SU-DHL-6 (cell line): Measurements from ENCODE around the gene RNF144A.

Experiments used
- H2AFZ ChIP-seq: fragments of 200-600 bp; sonication (generic); 2 replicates; pipeline ENCODE4 v1.6.1; 2014; ENCODE audit warnings: low read depth, mild to moderate bottlenecking, moderate library complexity, mixed read lengths, antibody characterized with exemption, low read length; ENCODE audit not compliant: severe bottlenecking
- H3F3A ChIP-seq: fragments of 200-600 bp; shearing (Covaris generic); 2 replicates; pipeline ENCODE4 v1.6.0; 2016; ENCODE audit warnings: antibody characterized with exemption, mild to moderate bottlenecking; ENCODE audit not compliant: insufficient read depth
- H3K27ac ChIP-seq: fragments of 200-600 bp; sonication (generic); 2 replicates; pipeline ENCODE4 v1.5.1; 2016; ENCODE audit warnings: low read depth, mild to moderate bottlenecking, low read length, moderate library complexity, mixed read lengths
- H3K27me3 ChIP-seq: fragments of 200-600 bp; sonication (generic), shearing (Covaris generic); 2 replicates; pipeline ENCODE4 v1.6.0; 2014; ENCODE audit warnings: mild to moderate bottlenecking, low read length
- H3K36me3 ChIP-seq: fragments of 200-600 bp; sonication (generic); 2 replicates; pipeline ENCODE4 v1.6.1; 2014; ENCODE audit warnings: mild to moderate bottlenecking, low read length, mixed read lengths
- H3K4me2 ChIP-seq: fragments of 300-600, 200-600 bp; shearing (Covaris generic), sonication (generic); 2 replicates; pipeline ENCODE4 v1.6.0; 2014; ENCODE audit warnings: low read length, low read depth, mild to moderate bottlenecking; ENCODE audit not compliant: poor library complexity, severe bottlenecking
- H3K4me3 ChIP-seq: fragments of 200-600 bp; sonication (generic); 2 replicates; pipeline ENCODE4 v1.5.1; 2014; ENCODE audit warnings: antibody characterized with exemption, low read length, mild to moderate bottlenecking, mixed read lengths; ENCODE audit not compliant: insufficient read depth, poor library complexity, severe bottlenecking
- H3K79me2 ChIP-seq: fragments of 200-600 bp; sonication (generic); 2 replicates; pipeline ENCODE4 v1.6.1; 2014; ENCODE audit warnings: mild to moderate bottlenecking, low read length, moderate library complexity; ENCODE audit not compliant: insufficient read depth
- H3K9ac ChIP-seq: fragments of 200-600 bp; sonication (generic); 2 replicates; pipeline ENCODE4 v1.7.0; 2014; ENCODE audit warnings: mild to moderate bottlenecking, low read length
- H3K9me2 ChIP-seq: fragments of 200-600 bp; sonication (generic); replicated peaks from 2 replicates; pipeline ENCODE4 v1.6.1; 2014; ENCODE audit warnings: low read length; ENCODE audit not compliant: insufficient read depth
- H3K9me3 ChIP-seq: fragments of 200-600 bp; sonication (generic); 2 replicates; pipeline ENCODE4 v1.6.1; 2014; ENCODE audit warnings: low read length, mixed read lengths; ENCODE audit not compliant: insufficient read depth
- H4K20me1 ChIP-seq: fragments of 200-600 bp; sonication (generic); 2 replicates; pipeline ENCODE4 v1.6.1; 2014; ENCODE audit warnings: low read depth, mild to moderate bottlenecking, antibody characterized with exemption, low read length, moderate library complexity, mixed read lengths
- EZH2phosphoT487 ChIP-seq: fragments of 200-600 bp; sonication (generic), shearing (Covaris generic); conservative IDR thresholded peaks from 2 replicates; pipeline ENCODE4 v1.6.1; 2018; ENCODE audit warnings: mild to moderate bottlenecking, antibody characterized with exemption, low read length, moderate library complexity, mixed read lengths
- TF ChIP-seq, protein P1 (sequence below): fragments of 200-600 bp; sonication (generic); IDR thresholded peaks from one replicate; pipeline ENCODE4 v1.5.1; 2017; ENCODE audit warnings: antibody characterized with exemption, mild to moderate bottlenecking, low read length, moderate library complexity; ENCODE audit not compliant: insufficient read depth, poor library complexity, severe bottlenecking

Gene RNF144A

DNA sequence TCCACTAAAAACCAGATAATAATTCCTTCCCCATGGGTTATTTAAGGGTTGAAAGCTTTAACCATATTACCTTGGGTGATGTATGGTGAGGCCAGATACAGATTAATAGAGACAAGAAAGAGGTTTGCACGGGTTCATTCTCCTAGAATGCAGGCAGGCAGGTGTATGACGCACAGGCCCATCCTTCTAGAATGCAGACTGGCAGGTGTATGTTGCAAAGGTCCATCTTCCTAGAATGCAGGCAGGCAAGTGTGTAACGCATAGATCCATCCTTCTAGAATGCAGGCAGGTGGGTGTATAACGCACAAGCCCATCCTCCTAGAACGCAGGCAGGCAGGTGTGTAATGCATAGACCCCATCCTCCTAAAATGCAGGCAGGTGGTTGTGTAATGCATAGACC, 35.7 kb upstream of the RNF144A start:
- no peak overlapping the region for H3K9ac ChIP-seq
- H3K27ac ChIP-seq, result no peak overlapping the region
- H3K9me3 ChIP-seq, result no peaks in the 10 kb centered on the region

DNA sequence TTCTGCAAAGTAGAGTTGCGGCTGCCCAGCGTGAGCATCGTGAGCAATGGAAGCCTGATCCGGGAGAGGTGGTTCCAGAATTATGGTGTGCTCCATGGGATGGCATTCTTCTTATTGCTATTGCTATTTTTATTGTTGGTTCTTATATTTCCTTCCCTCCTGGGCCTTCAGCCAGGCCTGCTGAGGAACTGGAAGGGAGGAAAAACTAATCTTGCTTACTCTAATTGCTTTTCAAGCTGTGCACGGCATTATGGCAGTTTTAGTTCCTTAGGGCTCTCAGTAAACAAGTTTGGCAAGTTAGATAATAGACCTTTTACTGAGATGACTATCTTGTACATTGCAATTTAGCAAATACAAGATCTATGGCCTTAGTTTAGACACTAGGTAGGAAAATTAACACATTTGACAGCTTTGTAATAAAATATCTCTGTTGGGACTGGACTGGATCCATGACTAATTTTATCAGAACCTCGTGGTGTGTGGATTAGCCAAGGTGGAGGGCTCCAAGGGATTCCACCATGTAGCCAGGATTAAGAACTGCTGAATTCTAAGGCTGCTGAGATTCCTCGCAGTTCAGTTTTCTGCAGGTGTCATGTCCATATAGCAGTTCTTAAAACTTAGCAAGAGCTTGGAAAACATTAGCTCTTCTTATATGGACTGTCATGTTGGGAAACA, 33.6 kb upstream of the RNF144A start:
- Histone ChIP-seq H3K4me2 (no peak overlapping the region), H4K20me1 (no peaks in the 10 kb centered on the region), H3K79me2 (no peaks in the 10 kb centered on the region), H3K36me3 (no peaks in the 10 kb centered on the region), H3K27ac (no peak overlapping the region), H3K9me2 (no peaks in the 10 kb centered on the region), H3K9ac (no peak overlapping the region), H3F3A (no peaks in the 10 kb centered on the region), H3K9me3 (no peaks in the 10 kb centered on the region), H2AFZ (no peak overlapping the region), H3K27me3 (no peaks in the 10 kb centered on the region), H3K4me3 (no peak overlapping the region)
- TF ChIP-seq, protein P1, sequence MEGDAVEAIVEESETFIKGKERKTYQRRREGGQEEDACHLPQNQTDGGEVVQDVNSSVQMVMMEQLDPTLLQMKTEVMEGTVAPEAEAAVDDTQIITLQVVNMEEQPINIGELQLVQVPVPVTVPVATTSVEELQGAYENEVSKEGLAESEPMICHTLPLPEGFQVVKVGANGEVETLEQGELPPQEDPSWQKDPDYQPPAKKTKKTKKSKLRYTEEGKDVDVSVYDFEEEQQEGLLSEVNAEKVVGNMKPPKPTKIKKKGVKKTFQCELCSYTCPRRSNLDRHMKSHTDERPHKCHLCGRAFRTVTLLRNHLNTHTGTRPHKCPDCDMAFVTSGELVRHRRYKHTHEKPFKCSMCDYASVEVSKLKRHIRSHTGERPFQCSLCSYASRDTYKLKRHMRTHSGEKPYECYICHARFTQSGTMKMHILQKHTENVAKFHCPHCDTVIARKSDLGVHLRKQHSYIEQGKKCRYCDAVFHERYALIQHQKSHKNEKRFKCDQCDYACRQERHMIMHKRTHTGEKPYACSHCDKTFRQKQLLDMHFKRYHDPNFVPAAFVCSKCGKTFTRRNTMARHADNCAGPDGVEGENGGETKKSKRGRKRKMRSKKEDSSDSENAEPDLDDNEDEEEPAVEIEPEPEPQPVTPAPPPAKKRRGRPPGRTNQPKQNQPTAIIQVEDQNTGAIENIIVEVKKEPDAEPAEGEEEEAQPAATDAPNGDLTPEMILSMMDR, result no peak
- TF ChIP-seq EZH2phosphoT487, result no peak

More for the DNA sequence above, 35.7 kb upstream of the RNF144A start:
- no peaks in the 10 kb centered on the region for H3K27me3 ChIP-seq
- H3F3A ChIP-seq, result no peaks in the 10 kb centered on the region
- H3K4me3 ChIP-seq, result no peak overlapping the region
- no peaks in the 10 kb centered on the region for H3K79me2 ChIP-seq
- no peaks in the 10 kb centered on the region for H4K20me1 ChIP-seq
- no peak overlapping the region for H3K4me2 ChIP-seq
- TF ChIP-seq, protein P1, result no peak
- TF ChIP-seq EZH2phosphoT487, result no peak
- H2AFZ ChIP-seq, result no peak overlapping the region
- H3K9me2 ChIP-seq, result no peaks in the 10 kb centered on the region
- H3K36me3 ChIP-seq, result no peaks in the 10 kb centered on the region

DNA sequence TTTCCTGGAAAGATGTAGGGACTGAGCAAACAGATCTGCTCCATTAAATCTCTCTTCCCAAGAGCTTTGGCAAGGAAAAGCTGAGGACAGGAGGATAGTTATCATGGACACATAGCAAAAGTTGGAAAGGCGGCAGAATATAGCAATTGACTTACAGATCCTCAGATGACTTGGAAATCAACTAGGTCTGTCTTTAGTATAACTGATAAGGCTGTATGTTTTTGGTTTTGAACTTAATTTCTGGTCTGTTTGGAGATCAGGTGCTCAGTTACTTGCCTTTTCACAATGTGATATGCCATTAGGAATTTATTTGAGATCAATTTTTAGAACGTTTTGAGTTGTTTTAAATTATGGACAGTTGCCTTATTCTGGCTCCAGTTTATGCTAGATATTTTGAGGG, 31.7 kb upstream of the RNF144A start:
- no peaks in the 10 kb centered on the region for H3K27me3 ChIP-seq
- no peaks in the 10 kb centered on the region for H4K20me1 ChIP-seq
- no peaks in the 10 kb centered on the region for H3K9me2 ChIP-seq
- no peak overlapping the region for H3K27ac ChIP-seq
- H3K9ac ChIP-seq, result no peak overlapping the region
- TF ChIP-seq EZH2phosphoT487, result no peak
- TF ChIP-seq, protein P1, result no peak
- no peak overlapping the region for H3K4me2 ChIP-seq
- H3F3A ChIP-seq, result no peaks in the 10 kb centered on the region
- H3K4me3 ChIP-seq, result no peak overlapping the region
- H3K9me3 ChIP-seq, result no peaks in the 10 kb centered on the region
- no peak overlapping the region for H2AFZ ChIP-seq
- no peaks in the 10 kb centered on the region for H3K79me2 ChIP-seq
- no peaks in the 10 kb centered on the region for H3K36me3 ChIP-seq
